GM21723 (cell line): Measurements from ENCODE around the gene GSTM1.

Source experiments
- ATAC-seq: cut with Tn5 transposase; IDR thresholded peaks from one replicate; pipeline ENCODE4 v1.9.1; 2021; ENCODE audit warnings: mild to moderate bottlenecking, moderate library complexity; ENCODE audit not compliant: unreplicated experiment

GSTM1 gene

DNA sequence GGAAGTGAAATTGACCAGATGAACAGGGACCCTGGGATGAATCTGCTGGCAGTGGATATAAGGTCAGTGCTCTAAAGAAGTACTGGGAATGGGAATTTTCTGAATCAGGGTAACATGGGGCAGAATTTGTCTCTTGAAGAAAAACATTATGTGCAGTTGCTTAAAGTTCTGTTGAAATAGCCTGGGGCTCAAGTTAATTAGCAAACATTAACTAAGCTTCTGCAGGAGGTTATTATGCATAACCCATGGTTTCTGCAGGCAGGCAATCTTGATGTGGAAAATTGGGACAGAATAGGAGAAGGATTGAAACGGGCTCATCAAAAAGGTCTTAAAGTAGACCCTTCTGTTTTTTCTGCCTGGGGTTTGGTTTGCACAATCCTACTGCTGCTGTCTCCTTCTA lies 38.4 kb downstream of the GSTM1 start:
- no peak for ATAC-seq

DNA sequence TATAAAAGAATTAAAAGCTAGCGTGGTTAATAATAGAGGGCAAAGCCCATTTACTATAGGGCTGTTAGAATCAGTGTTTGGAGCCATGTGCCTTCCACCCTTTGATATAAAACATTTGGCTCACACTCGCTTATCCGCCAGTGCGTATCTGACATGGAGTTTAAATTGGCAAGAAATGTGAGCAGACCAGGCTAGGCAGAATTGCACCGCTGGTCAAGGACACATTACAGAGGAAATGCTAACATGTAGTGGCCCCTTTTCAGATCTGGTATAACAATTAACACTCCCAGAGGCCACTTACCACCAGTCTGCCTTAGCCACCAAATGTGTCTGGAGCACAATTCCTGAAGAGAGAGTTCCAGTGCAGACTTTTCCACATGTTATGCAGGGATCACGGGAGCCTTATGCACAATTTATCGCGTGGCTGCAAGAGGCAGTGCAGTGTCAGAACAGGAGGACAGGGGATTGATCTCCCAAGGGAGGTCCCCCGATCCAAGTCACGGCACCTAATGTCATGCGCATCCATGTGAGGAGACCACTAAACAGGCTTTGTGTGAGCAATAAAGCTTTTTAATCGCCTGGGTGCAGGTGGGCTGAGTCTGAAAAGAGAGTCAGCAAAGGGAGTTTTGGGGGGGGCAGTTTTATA lies 39.2 kb downstream of the GSTM1 start:
- ATAC-seq = no peak

DNA sequence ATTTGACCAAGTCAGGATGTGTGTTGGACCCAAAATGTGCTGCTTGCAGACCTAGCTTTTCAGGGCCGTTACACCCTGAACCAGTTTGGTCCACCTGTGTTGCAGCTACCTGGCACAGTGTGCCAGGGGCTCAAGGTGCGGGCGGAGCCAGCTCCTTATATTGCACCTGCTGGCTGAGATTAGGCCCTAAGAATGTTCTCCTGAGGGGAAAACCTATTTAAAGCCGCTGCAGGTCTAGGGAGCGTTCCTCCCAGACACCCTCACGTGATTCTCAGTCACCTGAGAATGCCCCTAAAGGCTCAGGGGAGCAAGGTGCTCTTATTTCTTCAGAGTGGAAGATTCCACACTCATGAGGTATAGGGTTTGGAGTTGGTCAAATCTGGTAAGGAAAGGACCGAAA lies 41.3 kb downstream of the GSTM1 start:
- no peak for ATAC-seq

DNA sequence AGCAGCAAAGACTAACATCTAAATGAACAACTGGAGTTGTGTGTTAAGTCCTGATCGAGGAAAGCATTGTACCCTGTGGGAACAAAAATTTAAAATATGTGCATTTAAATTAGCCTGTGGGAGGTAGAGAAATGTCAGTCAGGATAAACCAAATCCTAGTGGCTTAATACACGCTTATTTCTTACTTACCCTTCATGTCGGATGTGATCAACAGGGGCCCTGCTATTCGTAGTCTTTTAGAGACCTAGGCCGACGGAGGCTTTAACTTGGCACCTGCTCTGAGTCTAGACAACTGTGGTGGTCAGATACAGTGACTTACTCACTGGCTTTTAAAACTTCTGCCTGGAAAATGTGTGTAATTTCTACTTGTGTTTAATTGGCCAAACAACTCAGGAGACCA lies 43.0 kb downstream of the GSTM1 start:
- ATAC-seq = no peak

DNA sequence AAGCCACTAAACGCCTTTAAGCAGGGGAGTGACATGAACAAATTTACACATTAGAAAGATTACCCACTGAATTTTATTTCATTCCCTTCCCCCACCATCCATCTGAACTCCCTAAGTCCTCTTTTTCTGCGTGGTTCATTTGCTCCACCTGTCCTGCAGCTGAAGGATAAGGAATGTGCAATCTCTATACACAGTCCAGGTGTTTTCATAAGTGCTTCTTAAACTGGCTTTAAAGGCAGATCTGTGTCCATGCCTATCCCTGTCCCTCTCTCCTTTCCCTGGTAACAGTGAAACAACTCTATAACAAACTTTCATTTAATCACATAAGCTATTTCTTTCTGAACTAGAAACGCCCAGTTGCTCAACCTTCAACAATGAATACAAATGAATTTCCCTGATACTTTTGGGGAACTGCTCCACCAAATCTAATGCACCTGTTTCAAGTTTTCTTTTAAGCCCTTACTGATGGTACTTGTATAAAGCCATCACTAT lies 44.8 kb downstream of the GSTM1 start:
- ATAC-seq = no peak

DNA sequence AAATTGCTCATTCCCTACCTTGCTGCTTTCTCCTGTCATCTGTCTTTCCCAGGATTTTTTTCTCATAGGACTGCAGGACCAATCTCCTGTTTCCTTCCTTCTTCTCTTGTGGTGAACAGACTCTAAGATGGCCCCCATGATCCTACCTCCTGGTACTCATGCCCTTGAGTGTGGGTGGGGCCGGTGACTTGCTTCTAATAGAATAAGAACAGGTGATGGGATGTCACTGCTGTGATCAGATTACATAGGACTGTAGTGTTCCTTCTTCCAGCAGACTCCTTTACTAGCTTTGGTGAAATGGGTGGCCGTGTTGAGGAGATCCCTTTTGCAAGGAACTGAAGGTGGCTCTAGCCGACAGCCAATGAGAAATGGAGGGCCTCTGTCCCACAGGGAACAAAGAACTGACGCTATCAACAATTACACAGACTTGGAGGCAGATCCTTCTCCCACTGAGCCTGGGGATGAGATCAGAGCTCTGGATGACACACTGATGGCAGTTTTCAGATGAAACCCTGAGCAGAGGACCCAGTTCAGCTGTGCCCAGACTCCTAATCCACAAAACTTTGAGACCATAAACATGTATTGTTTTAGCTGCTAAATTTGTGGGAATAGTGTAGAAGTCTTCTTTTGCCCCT lies 45.7 kb downstream of the GSTM1 start:
- ATAC-seq = no peak

DNA sequence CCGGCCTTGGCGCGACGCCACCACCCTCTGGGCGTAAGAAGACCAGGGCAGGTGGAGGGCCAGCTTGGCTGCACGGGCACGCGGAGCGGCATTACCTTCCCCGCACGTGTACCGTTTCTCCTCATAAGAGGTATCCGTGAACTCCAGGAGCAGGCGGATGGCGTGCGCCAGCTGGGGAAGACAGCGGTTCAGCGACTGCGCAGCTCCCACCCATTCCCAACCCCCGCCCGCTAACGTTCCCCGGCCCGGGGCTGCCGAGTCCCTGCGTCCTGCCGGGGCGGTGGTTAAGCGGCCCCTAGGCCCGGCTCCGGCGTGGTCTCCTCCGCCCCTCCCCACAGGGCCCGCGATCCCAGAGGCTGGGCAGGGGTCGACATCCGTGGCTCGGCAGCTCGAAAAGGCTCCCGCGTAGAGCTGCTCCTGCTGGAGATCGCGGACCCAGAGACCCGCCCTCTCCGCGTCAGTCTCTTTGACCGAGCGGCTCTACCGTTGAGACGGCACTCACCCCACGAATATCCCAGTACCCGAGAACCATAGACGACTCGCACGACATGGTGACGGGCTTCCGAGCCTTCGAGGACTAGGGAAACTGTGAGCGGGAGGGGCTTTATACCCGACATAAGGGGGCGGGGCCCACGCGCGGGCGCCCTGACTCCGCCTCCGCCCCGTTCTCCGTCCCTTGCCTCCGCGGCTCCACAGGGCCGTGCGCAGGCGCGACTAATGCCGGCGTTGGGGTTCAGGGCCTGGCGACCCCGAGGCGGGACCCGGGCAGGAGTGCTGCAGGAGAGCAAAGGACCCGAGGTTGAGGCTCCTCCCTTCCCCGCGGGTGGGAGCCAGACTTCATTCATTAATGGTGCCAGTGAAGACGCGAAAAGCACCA lies 52.4 kb downstream of the GSTM1 start:
- ATAC-seq = peak; percentile 81

DNA sequence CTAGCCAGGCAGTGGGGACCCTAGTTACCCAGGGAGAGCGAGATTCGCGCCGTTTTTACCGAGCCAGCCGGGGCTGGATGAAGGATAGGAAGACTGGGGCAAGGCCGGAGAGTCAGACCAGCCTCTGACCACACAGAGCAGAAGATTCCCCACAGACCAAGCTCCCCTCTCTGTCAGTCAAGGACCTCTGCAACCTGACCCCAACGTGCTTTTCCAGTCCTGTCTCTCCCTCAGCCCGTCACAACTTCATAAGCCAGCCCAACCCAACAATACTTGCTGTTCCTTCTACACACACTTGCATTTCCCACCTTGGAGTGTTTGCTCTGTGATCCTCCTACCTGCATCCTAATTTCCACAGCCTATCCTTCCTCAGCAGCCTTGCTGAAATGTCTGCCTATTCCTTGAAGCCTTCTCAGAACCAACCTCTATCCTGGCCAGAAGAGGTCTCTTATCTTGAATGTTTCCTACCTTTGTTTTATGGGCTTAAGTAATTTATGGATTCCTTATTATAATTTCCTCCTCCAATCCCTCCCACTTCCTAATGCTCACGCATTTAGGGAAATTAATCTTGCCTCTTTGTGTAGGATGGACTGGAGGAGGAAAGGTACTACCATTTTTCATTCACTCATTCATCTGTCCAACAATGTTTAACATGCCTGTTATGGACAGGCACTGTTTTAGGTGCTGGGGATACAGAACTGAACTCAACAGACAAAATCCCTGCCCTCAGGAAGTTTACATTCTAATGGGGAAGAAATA lies 53.2 kb downstream of the GSTM1 start, which contains the start of gene GSTM3:
GSTM3 (minus strand) TSS at position 424 of the 759 bp plus-strand sequence. CDS start 751 bp downstream, outside the sequence.
- ATAC-seq = no peak
